NCI-H2029 (cell line): Measurements from ENCODE around the gene PDXK.
"Not testable (repeated sequence)": the region's sequence is repeated elsewhere in the genome, so short reads cannot be mapped to it uniquely, and the experiment has no call there.

Experiments used
- DNase-seq: peaks from one replicate; lab custom pipeline; 2025; lab: John Stamatoyannopoulos, UW

The PDXK gene

DNA sequence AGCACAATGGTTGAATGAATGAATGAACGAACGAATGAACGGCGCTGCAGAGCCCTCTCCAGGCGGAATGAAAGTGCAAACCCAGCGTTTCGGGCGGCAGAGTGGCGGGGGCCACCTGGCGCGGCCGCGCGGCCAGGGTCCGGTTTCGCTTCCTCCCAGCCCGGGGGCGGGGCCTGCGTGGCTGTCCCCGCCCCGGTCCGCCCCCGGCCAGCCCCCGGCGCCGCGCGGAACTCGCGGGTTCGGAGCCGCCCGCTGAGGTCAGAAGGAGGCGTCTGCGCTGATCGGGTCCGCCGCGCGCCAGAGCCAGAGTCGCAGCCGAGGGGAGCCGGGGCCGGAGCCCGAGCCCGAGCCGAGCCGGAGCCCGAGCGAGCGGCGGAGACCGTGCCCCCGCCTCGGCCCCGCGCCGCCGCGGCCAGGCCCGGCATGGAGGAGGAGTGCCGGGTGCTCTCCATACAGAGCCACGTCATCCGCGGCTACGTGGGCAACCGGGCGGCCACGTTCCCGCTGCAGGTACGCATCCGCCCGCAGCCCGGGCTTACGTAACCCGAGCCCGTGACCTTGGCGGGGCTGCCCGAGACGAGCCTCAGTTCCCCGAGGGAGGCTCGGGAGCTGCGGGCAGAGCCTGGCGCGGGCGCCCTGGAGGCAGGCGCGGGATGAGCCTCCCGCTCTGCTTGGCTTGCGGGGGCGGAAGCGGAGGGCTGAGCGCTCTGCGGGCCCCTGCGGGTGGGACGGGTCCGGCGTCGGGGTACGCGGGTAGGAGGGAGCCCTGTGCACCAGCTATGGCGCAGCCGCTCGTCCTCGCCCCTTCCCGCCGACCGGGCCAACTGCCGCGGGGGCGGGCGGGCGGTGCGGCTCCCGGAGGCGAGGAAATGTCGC is at the start of gene PDXK:
Gene PDXK (plus strand): TSS at position 258 of the 876 bp plus-strand sequence. CDS start 166 bp downstream, at position 424.
- peak; percentile 78 for DNase-seq

- no peak for DNase-seq
Measured at GRCh38 chr21:43669828-43670605, 48.9 kb upstream of the PDXK start.

GRCh38 chr21:43675871-43676270 is 43.1 kb upstream of the PDXK start:
- DNase-seq = no peak

- DNase-seq = no peak
Measured at GRCh38 chr21:43676391-43676790, 42.5 kb upstream of the PDXK start.

DNA sequence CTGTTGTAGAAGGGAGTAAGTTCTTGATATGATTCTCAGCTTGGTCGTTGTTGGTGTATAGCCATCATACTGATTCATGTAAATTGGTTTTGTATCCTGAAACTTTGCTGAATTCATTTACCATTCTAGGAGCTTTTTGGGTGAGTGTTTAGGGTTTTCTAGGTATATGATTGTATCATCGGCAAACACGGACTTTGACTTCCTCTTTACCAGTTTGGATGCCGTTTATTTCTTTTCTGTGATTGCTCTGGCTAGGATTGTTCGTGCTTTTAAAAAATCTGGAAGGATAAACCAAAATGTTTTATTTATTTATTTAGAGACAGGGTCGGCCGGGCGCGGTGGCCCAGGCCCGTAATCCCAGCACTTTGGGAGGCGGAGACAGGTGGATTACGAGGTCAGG is 39.0 kb upstream of the PDXK start:
- no peak for DNase-seq

DNA sequence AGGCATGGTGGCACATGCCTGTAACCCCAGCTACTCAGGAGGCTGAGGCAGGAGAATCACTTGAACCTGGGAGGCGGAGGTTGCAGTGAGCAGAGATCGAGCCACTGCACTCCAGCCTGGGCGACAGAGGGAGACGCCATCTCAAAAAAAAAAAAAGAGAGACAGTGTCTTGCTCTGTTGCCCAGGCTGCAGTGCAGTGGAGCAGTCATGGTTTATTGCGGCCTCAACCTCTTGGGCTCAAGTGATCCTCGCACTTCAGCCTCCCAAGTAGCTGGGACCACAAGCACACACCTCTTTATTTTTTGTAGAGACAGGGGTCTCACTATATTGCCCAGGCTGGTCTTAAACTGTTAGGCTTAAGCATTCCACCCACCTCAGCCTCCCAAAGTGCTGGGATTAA is 38.5 kb upstream of the PDXK start:
- not testable (repeated sequence) for DNase-seq

- no peak for DNase-seq
Measured at GRCh38 chr21:43681650-43682049, 37.3 kb upstream of the PDXK start.

GRCh38 chr21:43684424-43684823 is 34.5 kb upstream of the PDXK start:
- no peak for DNase-seq

DNA sequence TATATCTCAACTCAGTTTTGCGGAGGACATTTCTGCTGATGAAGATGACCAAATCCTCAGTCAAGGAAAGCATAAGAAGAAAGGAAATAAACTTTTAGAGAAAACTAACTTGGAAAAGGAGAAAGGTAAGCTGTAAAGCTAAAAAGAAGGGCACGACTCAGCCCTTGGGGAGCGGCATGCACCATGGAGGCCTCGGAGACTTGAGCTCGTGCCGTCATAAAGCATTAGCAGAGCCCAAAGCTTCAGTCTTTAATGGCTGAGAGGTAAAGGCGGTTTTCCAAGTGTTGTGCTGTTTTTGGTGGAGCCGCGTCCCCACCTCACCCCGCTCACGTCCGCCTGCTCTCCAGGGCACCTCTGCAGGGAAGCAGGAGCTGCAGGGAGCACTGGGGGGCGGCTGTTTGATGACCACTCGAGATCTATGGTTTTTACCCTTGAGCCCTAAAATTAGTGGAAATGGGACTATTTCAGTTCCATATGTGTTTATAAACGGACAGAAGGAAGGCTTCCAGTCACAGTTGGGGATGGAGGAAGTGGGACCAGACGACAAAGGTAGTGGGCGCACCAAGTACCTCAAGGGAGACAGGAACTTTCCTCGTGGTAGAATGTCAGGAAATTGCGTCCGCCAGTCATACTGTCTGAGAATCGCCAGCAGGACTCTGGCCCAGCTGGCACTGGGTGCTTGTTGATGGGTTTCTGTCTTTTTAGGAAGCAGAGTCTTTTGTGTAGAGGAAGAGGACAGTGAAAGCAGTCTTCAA is 31.9 kb upstream of the PDXK start:
- DNase-seq = no peak

GRCh38 chr21:43687566-43688399 is 31.1 kb upstream of the PDXK start:
- no peak for DNase-seq

DNA sequence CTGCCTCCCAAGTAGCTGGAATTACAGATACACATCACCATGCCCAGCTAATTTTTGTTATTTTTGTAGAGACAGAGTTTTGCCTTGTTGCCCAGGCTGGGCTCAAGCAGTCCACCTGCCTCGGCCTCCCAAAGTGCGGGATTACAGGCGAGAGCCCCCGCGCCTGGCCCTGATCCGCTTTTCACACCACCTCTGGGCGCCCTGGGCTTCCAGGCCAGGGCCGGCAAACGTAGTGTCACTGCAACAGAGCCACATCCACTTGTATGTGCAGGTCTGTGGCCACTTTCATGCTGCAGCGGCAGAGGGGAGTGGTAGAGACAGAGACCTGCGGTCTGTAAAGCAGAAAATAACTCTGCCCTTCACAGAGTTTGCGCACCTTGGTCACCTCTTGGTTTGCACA is 30.0 kb upstream of the PDXK start:
- DNase-seq = no peak

- no peak for DNase-seq
Measured at GRCh38 chr21:43689556-43690337, 29.2 kb upstream of the PDXK start.

DNA sequence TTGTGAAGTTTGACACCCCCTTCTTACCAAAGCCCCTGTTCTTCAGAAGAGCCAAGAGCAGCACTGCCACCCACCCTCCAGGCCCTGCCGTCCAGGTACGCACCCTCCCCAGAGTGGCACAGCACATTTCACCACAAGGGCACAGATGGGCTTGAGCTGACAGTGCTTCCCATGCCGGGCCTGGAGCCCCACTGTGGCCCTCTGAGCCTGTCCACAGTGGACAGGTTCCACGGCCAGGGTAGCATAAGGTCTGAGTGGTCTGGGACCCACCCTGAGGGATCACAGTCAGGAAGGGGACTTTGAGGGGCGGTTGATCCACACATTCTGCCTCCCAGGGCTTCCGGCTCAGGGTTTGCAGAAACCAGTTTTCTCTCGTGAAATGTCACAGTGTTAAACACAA is 28.6 kb upstream of the PDXK start:
- no peak for DNase-seq

- DNase-seq = no peak
Measured at GRCh38 chr21:43691086-43691795, 27.7 kb upstream of the PDXK start.

- no peak for DNase-seq
Measured at GRCh38 chr21:43691801-43692200, 27.1 kb upstream of the PDXK start.

DNA sequence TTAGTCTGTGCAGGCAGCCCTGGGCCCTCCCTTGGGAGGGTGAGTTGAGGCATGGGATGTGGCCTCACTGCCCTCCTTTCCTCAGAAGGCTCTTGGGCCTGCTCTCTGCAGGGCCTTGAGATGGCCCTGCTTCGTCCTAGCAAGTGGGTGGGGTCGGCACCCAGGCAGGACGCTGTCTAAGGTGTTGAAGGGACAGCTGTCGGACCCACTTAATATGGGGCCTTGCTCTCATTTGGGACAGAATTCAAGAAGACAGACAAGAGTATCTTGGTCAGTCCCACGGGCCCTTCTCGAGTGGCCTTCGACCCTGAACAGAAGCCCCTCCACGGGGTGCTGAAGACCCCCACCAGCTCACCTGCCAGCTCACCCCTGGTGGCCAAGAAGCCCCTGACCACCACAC is 26.0 kb upstream of the PDXK start:
- DNase-seq = no peak

DNA sequence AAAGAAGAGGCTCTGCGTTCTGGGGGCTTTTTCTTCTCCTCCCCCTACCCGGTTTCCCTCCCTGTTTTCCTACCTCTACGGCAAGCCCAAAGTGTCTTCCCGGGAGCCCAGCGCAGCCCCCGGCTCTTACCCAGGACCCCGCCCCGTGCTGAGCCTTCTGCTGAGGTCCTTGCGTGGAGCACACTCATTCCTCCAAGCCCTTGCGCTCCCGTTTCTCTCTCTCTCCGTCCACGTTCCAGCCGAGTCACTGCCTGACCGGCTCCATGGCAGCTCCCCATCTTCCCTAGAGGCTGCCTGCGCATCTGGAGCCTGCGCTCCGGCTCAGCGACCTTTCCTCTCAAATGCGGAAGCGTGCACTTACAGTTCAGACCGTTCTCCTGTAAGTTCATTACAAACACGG is 24.9 kb upstream of the PDXK start:
- no peak for DNase-seq

GRCh38 chr21:43694437-43695079 is 24.4 kb upstream of the PDXK start:
- DNase-seq = no peak

- DNase-seq = no peak
Measured at GRCh38 chr21:43696214-43696613, 22.7 kb upstream of the PDXK start.
